Measurements from ENCODE around the gene RBM17.
"Not testable (repeated sequence)": the region's sequence is repeated elsewhere in the genome, so short reads cannot be mapped to it uniquely, and the experiment has no call there.

Gene RBM17

GRCh38 chr10:6056411-6057135, 32.3 kb upstream of the RBM17 start:
- no peak for DNase-seq

GRCh38 chr10:6058682-6059475, 30.0 kb upstream of the RBM17 start:
- no peak for DNase-seq

- no peak for DNase-seq
Measured at GRCh38 chr10:6059506-6059905, 29.3 kb upstream of the RBM17 start.

- no peak for DNase-seq
Measured at GRCh38 chr10:6061056-6061455, 27.8 kb upstream of the RBM17 start.

DNA sequence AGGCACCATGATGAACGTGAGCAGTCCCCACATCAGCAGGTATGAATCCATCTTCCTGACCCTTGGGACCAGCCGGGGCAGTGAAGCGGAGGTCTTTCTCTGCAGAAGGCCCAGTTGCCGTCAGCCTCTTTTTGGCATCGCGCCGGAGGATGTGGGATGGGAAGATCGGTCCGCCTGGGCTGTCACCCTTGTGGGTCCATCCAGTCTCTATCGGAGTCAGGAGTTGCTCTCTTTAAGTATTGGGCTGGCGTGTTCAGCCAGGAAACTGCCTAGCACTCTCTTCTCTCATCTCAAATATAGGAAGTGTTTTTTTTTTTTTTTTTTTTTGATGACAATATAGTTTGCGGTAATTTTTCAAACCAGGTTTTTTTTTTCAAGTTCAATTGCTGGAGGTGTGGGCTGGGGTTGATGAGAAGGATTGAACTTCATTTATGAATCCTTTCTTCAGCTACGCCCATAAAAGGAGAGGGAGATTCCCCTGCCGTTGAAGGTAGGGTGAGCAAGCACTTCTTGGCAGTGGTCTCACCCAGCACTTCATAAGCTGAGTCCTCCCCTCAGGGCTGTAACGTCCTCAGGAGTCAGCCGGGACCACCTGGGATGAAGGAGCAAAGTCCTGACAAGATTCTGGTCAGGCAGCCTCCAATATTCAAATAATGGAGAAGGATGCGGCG, 26.6 kb upstream of the RBM17 start, which contains the start of gene IL2RA:
Gene IL2RA (minus strand): TSS at position 267 of the 671 bp plus-strand sequence. CDS start 216 bp downstream, at position 51.
- no peak for DNase-seq

- no peak for DNase-seq
Measured at GRCh38 chr10:6064119-6064518, 24.7 kb upstream of the RBM17 start.

DNA sequence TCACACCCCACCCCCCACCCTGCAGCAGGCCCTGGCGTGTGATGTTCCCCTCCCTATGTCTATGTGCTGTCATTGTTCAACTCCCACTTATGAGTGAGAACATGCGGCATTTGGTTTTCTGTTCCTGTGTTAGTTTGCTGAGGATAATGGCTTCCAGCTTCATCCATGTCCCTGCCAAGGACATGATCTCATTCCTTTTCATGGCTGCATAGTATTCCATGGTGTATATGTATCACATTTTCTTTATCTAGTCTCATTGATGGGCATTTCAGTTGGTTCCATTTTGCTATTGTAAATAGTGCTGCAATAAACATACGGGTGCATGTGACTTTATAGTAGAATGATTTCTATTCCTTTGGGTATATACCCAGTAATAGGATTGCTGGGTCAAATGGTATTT, 24.1 kb upstream of the RBM17 start:
- DNase-seq: not testable (repeated sequence)

- no peak for DNase-seq
Measured at GRCh38 chr10:6065406-6065805, 23.4 kb upstream of the RBM17 start.

GRCh38 chr10:6065835-6066234, 23.0 kb upstream of the RBM17 start:
- DNase-seq: no peak

GRCh38 chr10:6067457-6067856, 21.4 kb upstream of the RBM17 start:
- DNase-seq: no peak

GRCh38 chr10:6068006-6068405, 20.8 kb upstream of the RBM17 start:
- no peak for DNase-seq

DNA sequence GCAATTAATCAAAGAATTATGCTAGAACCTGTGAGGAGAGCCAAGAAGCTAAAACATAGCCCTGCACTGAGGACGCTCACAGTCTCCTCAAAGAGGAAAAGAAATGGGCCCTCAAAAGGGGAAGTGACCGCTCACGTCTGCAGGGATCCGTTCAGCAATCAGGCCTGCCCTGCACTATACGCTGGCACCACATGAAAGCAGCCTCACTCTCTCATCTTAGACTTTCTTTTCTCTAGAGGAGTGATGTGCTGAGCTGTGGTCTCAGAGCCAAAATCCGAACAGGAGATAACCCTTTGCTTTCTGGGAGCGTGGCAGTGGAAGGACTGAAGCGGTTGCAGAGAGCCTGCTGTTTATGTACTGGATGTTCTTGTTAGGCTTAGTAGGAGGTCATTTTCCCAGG, 20.4 kb upstream of the RBM17 start:
- no peak for DNase-seq

DNA sequence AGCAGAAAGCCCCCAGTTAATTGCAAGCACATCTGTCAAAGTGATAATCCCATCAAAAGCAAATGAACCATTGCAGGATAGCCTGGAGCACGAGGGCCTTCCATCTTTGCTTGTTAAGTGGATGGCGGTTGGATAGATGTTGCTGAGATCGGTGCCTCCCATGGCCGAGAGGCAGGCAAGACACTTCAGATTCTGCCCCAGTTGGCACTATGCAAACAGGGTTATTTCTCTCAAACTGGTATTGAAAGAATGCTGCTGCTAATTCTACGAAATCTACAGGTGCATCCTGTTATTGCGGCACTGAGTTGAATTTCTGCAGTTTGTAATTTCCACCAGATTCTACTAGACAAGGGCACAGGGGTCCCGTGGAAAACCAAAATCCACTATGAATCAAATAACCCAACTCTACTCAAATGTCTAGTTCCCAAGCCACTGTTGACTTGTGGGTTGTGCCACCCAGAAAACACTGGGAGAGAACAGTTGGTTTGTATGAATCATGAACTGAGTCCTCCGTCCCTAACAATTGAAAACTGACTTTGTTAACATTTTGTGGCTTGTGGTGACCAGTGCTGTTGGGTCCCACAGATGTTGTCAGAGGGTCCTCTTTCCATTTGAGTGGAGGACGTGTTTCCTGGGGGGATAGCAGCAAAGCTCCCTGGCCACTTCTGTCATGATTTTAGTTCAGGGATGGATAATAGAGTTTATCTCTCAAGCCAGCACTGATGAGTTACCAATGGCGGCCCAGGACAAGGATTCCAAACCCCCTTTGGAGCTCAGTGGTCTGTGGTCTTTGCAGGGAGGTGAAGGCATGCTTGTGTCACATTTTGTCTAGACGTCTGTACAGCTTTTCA, 19.5 kb upstream of the RBM17 start:
- no peak for DNase-seq

DNA sequence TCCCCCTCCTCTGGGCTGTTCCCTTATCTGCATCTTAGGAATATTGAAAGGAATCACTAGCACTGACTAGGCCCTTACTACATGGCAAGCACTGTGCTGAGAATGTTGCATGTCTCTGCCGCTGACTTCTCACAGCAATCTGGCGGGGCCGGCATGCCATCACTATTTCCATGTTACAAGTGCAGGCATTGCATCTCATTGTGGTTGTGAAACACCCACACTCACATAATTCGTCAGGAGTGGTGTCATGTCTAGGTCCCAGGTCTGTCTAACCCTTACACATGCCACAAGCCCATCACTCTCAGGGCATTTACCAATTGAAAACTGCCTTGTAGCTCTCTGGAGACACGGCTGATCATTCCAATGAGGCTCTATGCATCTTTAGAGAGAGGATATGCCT, 18.2 kb upstream of the RBM17 start:
- no peak for DNase-seq

- DNase-seq: no peak
Measured at GRCh38 chr10:6071181-6072175, 17.4 kb upstream of the RBM17 start.

DNA sequence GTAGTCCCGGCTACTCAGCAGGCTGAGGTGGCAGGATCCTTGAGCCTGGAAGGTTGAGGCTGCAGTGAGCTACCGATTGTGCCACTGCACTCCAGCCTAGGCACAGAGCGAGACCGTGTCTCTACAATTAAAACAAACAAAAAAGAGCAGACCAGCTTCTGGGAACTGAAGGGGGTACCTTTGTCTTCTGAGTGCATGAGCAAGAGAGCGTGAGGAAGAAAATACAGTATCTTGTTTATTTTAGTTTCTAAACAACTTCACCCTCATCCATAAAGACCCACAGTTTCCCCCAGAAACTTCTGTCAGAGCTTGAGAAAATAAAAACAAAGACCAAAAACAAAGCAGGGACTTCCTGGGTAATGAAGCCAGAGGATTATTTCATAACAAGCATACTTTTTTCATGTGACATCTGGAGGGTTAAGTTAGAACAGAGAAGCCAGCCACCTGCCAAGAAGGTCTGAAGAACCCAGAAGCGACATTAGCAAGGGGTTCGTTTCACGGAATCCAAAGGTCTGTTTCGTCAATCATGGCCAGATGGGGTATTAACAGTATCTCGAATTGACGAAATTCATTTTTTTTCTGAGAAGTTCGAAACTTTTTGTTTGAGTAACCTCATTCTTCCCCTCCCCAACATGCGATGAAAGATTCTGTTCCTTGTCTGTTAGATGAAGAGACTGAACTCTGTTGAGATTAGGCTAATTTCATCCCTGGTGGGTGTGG, 16.5 kb upstream of the RBM17 start:
- DNase-seq: no peak

DNA sequence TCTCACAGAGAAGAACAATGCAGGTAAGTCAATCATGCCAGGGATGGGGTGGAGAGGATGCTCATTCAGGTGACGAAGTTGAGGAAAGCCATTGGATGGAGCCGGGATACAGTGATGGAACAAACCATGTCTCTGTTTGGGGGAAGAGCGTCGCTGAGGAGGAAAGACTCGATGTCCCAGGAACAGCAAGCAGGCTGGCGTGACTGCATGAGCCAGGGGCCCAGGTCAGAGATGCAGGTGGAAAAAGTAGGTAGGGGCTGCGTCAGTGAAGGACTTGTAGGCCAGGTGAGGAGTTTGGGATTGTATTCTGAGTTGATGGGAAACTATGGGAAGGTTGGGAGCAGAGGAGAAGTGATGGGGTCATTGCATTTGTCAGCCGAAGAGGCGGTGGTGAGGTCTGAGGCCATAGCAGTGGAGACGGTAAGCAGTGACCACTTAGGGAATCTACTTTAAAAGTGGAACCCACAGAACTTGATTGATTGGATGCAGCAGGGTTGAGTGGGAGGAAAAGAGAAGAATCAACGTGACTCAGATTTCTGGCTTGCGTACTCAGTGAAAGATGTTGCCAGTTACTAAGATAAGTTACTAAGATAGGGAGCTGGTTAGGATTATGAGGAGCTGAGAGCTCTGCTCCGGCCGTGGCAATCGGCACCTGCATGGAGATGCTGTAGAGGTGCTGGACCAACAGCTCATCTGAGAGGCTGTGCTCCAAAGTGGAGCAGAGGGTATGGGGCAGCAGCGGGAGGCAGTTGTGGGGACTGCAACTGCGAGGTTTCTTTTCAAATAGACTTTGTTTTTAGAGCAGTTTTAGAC, 14.1 kb upstream of the RBM17 start:
- DNase-seq: no peak

DNA sequence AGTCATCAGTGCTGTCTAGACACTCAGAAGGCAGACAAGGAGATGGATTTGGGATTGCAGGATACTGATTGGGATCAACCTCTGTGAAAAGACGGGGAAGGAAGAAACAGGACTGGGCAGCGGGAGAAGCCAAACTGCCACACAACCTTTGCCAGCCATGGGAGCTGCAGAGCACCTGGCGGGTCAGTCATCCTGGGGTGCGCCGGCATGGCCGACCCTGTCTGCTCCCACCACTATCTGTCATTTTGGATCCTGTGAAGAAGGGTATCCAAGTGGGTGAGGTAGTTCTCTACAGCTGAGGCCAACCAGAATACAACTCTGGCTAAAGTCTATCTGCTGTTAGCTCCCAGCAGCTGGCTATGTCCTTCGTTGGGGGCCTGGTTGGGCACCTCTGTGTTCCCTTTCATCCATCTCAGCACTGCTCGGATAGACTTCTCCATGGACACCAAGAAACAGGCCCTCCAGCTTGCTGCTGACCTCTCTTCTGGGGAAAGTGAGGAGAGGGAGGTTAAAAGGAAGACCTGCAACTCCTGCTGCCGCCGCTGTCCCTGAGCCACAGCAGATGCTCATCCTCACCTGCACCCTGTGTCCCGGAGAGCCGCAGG, 11.7 kb upstream of the RBM17 start:
- DNase-seq: no peak

- DNase-seq: no peak
Measured at GRCh38 chr10:6079044-6079443, 9.8 kb upstream of the RBM17 start.
